Activated T-cell treated with anti-CD3 and anti-CD28 coated beads for 4 hours (primary cell): ENCODE data around the gene ARHGDIA.
"Not testable (repeated sequence)": the region's sequence is repeated elsewhere in the genome, so short reads cannot be mapped to it uniquely, and the experiment has no call there.

ENCODE experiments used
- DNase-seq: peaks from one replicate; pipeline ENCODE4 v3.0.0-alpha.2; 2020

Gene ARHGDIA

DNA sequence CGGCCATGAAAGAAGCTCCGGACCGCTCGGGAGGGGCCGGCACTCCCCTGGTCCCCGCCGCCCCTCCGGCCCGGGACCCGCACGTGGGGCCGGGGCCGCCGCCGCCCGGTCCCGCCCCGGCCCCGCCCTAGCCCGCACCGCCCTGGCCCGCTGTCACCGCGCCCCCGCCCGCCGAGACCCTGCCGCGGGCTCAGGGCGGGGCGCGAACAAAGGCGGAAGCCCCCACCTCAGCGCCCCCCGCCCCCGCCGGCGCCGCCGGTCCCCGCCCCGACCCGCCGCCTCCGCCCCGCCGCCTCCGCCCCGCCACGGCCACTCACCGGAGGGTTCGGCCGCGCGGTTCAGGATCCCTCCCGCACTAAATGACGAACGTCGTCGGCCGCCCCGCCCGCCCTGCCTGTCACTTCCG is at the start of gene ARHGDIA:
Gene ARHGDIA (minus strand): TSS at position 357 of the 406 bp plus-strand sequence. CDS start 1,407 bp downstream, outside the sequence.
- no peak for DNase-seq

GRCh38 chr17:81918832-81919545 is 47.9 kb upstream of the ARHGDIA start:
- DNase-seq = no peak

GRCh38 chr17:81918333-81918669 is 47.2 kb upstream of the ARHGDIA start:
- DNase-seq = not testable (repeated sequence)

- peak; percentile 72 for DNase-seq
Observed at GRCh38 chr17:81917565-81918332, 46.6 kb upstream of the ARHGDIA start, which contains the start of gene SIRT7. Gene SIRT7, minus strand, starts transcription at chr17:81918176. Its CDS starts 45 bp downstream, at chr17:81918131.

- DNase-seq = no peak
Observed at GRCh38 chr17:81916234-81917001, 45.3 kb upstream of the ARHGDIA start.

DNA sequence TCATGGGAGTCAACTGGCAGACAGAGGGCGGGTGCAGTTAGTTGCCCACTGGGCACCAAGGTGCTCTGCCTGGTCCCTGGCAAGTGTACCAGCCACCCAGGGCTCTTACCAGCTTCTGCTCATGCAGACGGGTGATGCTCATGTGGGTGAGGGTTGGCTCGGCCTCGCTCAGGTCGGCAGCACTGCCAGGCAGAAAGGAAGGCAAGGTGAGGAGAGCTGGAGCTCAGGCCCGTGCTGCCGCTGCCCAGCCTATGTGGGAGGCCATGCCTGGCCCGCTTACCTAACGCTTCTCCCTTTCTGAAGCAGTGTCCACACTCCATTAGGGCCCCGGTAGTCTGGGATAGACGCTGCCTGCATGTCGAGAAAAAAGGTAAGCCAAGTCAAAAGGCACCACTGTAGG is 44.2 kb upstream of the ARHGDIA start:
- DNase-seq = no peak

DNA sequence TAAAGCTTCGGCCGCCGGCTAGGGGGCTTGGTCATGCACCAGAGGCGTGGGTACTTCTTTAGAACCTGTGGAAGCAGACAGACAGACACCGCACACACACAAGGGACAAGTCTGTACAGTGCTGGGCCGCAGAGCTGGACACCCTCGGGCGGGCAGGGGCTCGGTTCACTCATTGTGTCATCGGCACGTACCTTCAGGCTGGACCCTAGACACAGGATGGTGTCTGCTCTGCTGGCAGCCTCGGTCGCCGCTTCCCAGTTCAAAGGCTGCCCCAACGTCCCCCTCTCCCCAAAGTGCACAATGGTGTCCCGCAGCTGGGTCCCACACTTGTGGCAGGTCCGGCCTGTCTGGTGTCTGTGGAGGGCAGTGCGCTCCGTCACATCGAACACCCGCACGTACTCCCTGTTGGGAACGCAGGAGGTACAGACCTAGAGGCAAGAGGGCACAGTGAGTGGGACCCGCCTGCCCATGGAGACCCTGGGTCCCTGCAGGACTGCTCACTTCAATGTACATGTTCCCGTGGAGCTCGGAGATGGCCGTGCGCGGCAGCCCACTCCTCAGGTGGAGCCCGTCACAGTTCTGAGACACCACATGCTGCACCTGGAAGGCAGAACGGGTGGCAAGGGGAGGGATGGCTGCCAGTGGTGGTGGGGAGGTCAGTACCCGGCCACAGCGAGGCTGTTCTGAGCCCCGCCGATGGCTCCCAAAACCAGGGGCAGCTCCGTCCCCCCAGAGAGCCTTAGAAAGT is 43.1 kb upstream of the ARHGDIA start:
- no peak for DNase-seq

DNA sequence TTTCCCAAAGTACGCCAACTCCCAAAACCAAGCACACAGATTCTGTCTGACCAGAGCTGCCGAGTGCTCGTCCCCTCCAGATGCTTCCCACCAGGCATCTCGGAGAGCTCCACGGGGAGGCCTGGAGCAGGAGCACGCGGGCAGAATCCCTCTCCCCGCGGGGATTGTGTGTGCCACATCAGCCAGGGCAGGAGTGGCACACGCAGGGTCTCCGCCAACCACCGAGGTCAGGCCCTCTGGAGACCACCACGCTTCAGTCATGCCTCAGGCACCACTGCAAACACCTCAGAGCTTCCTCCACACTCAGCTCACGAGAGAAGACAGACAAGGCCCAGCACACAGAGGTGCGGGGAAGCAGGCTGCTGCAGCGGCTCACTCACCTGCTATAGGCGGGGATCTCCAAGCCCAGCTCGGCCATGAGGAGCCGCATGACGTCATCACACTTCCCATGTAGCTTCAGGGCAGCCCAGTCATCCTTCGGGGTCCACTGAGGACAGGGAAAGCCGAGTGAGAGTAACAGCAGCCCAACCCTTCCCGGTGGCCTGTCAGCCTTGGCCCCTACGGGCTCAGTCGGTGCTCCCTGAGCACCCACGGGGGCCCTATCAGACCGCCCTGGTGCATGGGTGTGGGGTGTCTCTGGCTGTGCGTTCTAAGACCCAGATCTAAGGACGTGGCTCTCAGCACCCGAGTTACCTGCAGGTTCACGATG is 42.4 kb upstream of the ARHGDIA start:
- no peak for DNase-seq

- no peak for DNase-seq
Observed at GRCh38 chr17:81912441-81913309, 41.5 kb upstream of the ARHGDIA start.

DNA sequence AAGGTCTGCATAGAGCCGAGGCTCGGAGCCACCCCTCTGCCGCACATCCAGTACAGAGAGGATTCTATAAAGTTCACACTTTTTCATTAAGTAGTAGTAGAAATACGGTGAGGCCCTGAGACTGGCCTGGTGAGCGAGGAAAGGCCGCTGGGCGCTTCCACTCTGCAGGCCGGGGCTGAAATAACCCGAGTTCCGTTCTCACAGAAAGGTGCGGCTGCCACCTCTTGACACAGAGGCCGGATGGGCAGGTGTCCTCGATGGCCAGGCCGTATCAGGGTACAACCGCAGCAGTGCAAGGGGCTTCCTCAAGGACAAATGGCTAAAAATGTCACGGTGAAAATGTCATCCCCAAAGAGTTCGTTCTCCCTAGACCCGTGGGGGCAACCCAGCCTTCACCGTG is 40.8 kb upstream of the ARHGDIA start:
- no peak for DNase-seq

DNA sequence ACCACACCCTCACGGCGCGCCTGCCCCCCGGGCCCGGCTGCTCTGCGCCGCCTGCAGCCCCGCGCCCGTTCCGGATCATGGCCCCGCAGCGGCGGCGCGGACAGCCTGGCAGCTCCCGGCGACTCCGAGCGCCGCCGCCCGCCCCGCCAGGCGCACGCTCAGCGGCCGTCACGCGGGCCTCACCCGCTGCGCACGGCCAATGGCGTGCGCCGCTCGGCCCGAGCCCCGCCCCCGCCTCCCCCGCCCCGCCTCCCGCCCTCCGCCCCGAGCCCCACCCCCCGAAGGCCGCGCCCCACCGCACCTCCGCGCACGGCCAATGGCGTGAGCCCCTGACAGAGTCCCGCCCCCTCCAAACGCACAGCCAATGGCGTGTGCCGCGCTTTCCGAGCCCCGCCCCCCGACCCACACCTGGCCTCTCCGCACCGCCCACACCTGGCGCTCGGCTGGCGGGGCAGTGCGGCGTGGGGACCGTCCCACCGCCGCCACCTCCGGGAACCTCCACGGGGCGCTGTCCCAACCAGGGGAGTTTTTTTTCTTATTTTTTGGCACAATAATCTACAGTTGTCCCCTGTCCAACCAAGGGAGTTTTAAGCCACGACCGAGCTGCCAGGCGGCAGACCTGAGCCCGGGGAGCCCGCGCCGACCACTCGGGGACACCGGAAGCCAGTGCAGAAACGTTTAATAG is 40.3 kb upstream of the ARHGDIA start, which contains the start of gene PCYT2:
Gene PCYT2 (minus strand): TSS at position 123 of the 685 bp plus-strand sequence. CDS start 44 bp downstream, at position 79.
- DNase-seq = peak; percentile 90

GRCh38 chr17:81910840-81911276 is 39.7 kb upstream of the ARHGDIA start:
- DNase-seq = no peak

- no peak for DNase-seq
Observed at GRCh38 chr17:81909966-81910839, 39.1 kb upstream of the ARHGDIA start.

DNA sequence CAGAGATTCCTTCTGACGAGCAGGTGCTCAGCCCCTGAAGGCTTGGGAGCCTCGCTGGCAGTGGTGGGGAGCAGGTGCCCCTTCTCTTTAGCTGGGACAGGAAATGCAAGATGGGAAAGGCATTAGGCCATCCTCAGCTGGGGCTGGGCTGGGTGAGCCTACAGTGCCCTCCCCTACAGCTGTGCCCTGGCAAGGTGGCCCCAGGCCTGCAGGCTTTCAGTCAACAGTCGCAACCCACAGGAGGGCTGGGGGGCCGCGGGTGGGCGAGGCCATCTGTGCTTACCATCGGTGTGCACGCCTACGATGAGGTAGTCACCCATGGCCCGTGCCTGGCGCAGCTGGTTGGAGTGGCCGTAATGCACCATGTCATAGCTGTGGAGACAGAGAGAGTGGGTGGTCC is 38.1 kb upstream of the ARHGDIA start:
- no peak for DNase-seq

DNA sequence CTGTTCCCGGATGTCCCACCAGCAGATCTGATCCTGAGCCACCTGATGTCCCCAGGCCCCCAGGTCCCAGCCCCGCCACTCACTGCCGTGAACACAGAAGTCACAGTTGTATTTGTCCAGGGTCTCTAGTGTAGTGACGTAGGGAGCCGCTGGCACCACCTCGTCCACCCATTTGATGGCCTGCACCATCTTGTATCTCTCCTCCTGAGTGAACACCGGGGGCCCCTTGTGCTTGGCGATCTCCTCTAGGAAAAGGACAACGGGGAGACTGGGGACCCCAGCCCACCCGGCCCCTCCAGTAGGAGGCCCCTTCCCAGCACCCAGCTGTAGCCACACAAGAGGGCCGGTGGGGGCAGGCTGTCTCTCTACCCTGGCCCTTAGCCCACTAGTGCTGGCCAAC is 37.7 kb upstream of the ARHGDIA start:
- no peak for DNase-seq

DNA sequence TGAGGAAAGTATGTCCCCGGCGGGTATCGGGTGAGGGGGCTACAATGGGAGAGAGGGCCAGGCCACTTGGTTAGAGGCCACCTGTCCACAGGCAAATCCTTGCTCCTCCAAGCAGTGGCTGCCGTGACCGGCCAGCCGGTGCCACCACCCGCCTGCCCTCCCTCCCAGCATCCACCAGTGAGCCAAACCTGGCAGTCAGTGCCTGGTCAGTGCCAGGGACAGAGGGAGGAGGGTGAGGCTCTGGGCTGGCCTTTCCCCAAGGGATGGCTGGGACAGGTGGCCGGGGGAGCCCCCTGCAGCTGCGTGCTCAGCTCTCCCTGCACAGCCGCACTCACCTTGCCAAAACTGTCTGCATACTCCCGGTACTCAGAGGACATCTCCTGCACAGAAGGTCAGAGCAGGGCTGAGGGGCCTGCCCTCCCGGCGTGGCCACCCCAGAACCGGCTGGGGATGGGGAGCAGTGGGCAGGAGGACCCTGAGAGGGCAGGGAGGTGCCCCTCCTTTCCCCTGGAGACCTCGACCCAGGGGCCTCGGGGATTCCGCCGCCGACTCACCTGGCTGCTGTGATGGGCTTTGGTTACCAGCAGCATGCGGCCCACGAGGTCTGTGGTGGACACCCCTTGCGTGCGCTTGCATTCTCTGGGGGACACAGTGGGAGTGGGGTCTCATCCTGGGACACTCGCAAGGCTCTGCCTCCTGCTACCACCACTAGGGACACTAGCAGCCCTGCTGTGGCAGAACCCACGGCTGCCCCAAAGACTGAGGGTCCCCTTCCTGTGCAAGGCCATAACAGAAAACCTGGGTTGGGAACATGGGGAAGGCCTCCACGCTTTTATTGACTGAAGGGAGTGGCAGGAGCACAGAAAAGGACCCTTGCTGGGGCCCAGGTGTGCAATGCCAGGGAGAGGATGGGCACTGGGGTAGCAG is 36.3 kb upstream of the ARHGDIA start:
- no peak for DNase-seq

- no peak for DNase-seq
Observed at GRCh38 chr17:81906476-81907218, 35.5 kb upstream of the ARHGDIA start.
